Calu3 (cell line): ENCODE data around the gene IL1A. TPM values are rescaled to one million over a fixed set of nuclear protein-coding genes. Genes with fewer than 3 reads are reported as not detected.

Experiments
- BruUV-seq: library from RNA; stranded (reverse); fragments of 400-500 nt; replicated peaks from 2 replicates; lab custom pipeline; 2021; lab: Mats Ljungman, UMichigan
- CTCF ChIA-PET: fragments of 300-600 bp; sonication (Branson Sonifier 250); formaldehyde crosslinking; loops from one replicate; lab custom pipeline; 2022; ENCODE audit warnings: antibody characterized with exemption; lab: Charles Lee
- DNase-seq: peaks from one replicate; pipeline ENCODE4 v3.0.0; 2022
- H3K27ac Mint-ChIP-seq: one replicate; pipeline ENCODE4 v1.8.0; 2022; ENCODE audit warnings: mixed read lengths; ENCODE audit not compliant: unreplicated experiment
- H3K27me3 Mint-ChIP-seq: one replicate; pipeline ENCODE4 v1.8.0; 2022; ENCODE audit warnings: mixed read lengths; ENCODE audit not compliant: unreplicated experiment
- H3K36me3 Mint-ChIP-seq: one replicate; pipeline ENCODE4 v1.8.0; 2022; ENCODE audit warnings: mild to moderate bottlenecking, moderate library complexity, mixed read lengths; ENCODE audit not compliant: insufficient read depth, unreplicated experiment
- H3K4me1 Mint-ChIP-seq: one replicate; pipeline ENCODE4 v1.8.0; 2022; ENCODE audit warnings: mild to moderate bottlenecking, low read depth, mixed read lengths; ENCODE audit not compliant: unreplicated experiment
- H3K4me3 Mint-ChIP-seq: one replicate; pipeline ENCODE4 v1.8.0; 2022; ENCODE audit warnings: mild to moderate bottlenecking, low read depth, moderate library complexity, mixed read lengths; ENCODE audit not compliant: unreplicated experiment
- H3K9me3 Mint-ChIP-seq: one replicate; pipeline ENCODE4 v1.8.0; 2022; ENCODE audit warnings: low read depth, mixed read lengths; ENCODE audit not compliant: unreplicated experiment
- CTCF ChIP-seq: fragments of 200-600 bp; IDR thresholded peaks from one replicate; pipeline ENCODE4 v1.8.0; 2022; ENCODE audit warnings: antibody characterized with exemption; ENCODE audit not compliant: unreplicated experiment
- intact Hi-C: fragments of 100-400 bp; cut with micrococcal nuclease; formaldehyde crosslinking; loops from one replicate; pipeline ENCODE4 v1.10.0; 2022; ENCODE audit not compliant: unreplicated experiment
- total RNA-seq: library from RNA; stranded (reverse); gene quantifications from 2 replicates; pipeline ENCODE4 v1.2.3, GENCODE V29; 2022

Gene IL1A
- total RNA-seq, 1 experiment from 2014 or later = 14.4 TPM

GRCh38 chr2:112776113-112776512 is 8.2 kb downstream of the IL1A start:
- intact Hi-C loops = no loop called here
- CTCF ChIA-PET = no interaction called here

DNA sequence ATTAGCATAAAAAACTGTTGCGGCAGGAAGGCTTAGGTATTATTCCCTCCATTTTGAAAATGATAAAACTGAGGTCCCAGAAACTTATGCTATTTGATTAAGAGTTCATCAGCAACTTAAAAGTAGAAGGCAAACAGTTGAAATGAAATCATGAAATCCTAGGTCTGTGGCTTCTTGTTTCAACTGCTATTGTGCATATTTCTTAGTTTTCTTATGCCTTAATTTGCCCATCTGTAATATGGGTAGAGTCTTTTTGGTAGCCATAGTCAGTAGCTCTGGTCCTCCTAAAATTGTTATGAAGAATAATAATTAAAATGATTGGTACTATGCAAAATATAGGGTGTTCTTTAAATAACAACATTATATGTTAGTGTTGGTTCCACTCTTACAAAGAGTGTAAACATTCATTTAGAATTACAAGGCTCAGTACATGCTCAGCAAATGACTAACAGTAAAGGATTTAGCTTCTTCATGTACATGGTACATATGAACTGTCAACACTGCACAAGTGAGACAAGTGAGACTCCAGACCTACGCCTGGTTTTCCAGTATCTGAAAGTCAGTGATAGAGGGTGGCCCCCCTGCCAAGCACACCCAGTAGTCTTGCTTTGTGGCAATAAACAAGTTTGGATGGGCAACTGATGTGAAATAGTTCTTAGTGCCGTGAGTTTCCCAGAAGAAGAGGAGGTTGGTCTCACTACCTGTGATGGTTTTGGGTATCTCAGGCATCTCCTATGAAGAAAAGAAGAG is 9.6 kb downstream of the IL1A start:
- Mint-ChIP-seq H3K4me3 (no peak overlapping the region), H3K4me1 (peaks cover 14% of the 10 kb centered on the region), H3K27me3 (no peaks in the 10 kb centered on the region), H3K9me3 (no peaks in the 10 kb centered on the region), H3K27ac (peak overlapping the region; percentile 63), H3K36me3 (peaks cover 49% of the 10 kb centered on the region)
- CTCF ChIA-PET = no interaction called here
- no peak for TF ChIP-seq CTCF
- DNase-seq = no peak
- intact Hi-C loops = no loop called here
- no TSS peak for BruUV-seq

More at GRCh38 chr2:112776113-112776512, 8.2 kb downstream of the IL1A start:
- BruUV-seq = no TSS peak
- Mint-ChIP-seq H3K4me1 (peaks cover 14% of the 10 kb centered on the region), H3K27ac (no peak overlapping the region), H3K27me3 (no peaks in the 10 kb centered on the region), H3K4me3 (no peak overlapping the region), H3K36me3 (peaks cover 49% of the 10 kb centered on the region), H3K9me3 (no peaks in the 10 kb centered on the region)
- no peak for DNase-seq
- no peak for TF ChIP-seq CTCF

DNA sequence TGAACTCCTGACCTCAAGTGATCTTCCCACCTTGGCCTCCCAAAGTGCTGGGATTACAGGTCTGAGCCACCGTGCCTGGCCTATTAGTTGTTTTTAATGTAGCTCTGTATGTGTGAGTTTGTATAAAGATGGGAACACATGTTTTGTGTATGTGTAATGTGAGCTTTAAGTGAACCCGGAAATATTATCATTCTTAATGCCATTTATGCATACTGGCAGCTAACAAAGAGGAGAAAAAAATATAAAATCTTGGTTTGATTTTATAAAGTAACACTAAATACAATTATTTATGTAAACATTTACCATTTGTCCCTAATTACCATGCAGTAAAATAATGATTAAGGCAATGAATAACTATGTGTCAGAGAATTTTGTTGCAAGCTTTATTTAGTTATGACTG is 10.7 kb downstream of the IL1A start:
- H3K4me1 Mint-ChIP-seq = peaks cover 19% of the 10 kb centered on the region
- H3K27ac Mint-ChIP-seq = peak overlapping the region; percentile 48
- H3K36me3 Mint-ChIP-seq = peaks cover 41% of the 10 kb centered on the region
- H3K9me3 Mint-ChIP-seq = peaks cover 3% of the 10 kb centered on the region
- TF ChIP-seq CTCF = no peak
- no peak overlapping the region for H3K4me3 Mint-ChIP-seq
- CTCF ChIA-PET = interaction anchor here (1.2 kb wide), 1 partner anchor 185 kb away, joined by 5 read pairs; no protein-coding TSS in a partner anchor
- DNase-seq = no peak
- intact Hi-C loops = no loop called here
- BruUV-seq = no TSS peak
- no peaks in the 10 kb centered on the region for H3K27me3 Mint-ChIP-seq

DNA sequence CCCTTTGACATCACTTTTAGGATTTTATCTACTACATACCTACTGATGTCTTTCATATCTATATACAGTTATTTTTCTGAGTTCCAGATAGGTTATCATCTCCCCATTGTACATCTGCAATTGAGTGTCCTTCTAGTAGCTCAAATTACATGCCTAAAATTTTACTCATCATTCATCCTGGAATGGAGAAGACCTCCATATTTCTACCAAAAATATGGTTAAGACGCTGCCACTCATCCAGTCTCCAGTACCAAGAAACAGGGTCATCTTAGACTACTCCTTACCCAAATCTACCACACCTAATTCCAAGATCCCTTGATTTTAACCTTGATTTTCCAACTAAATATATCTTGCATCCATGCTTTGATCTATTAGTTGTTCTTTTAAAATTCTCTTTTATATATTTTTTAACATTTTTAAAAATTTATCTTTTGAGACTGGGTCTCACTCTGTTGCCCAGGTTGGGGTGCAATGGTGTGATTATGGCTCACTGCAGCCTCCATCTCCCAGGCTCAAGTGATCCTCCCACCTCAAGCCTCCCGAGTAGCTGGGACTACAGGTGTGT is 11.3 kb downstream of the IL1A start:
- CTCF ChIA-PET = interaction anchor here (0.6 to 1.2 kb wide), 2 partner anchors 186 to 336 kb away, joined by 3 to 5 read pairs; no protein-coding TSS in a partner anchor
- Mint-ChIP-seq H3K4me1 (peaks cover 23% of the 10 kb centered on the region), H3K4me3 (no peak overlapping the region), H3K27me3 (no peaks in the 10 kb centered on the region), H3K9me3 (peaks cover 3% of the 10 kb centered on the region), H3K36me3 (peaks cover 35% of the 10 kb centered on the region), H3K27ac (peak overlapping the region; percentile 48)
- no TSS peak for BruUV-seq
- DNase-seq = no peak
- TF ChIP-seq CTCF = no peak
- intact Hi-C loops = no loop called here
